H9 (cell line): ENCODE results near the gene ADA. TPM values are rescaled to one million over a fixed set of nuclear protein-coding genes. Genes with fewer than 3 reads are reported as not detected.

Experiments
- DNase-seq: peaks from one replicate; pipeline ENCODE4 v3.0.0-alpha.2; 2017
- H2AFZ ChIP-seq: one replicate; pipeline ENCODE4 v1.6.1; 2013; ENCODE audit warnings: mild to moderate bottlenecking, low read length, control low read depth, moderate library complexity
- H2AK5ac ChIP-seq: 2 replicates; pipeline ENCODE4 v1.6.1; 2013; ENCODE audit warnings: low read length, control low read depth, mixed read lengths; ENCODE audit not compliant: insufficient read length
- H2BK120ac ChIP-seq: one replicate; pipeline ENCODE4 v1.6.1; 2013; ENCODE audit warnings: low read depth, mild to moderate bottlenecking, low read length, control low read depth, inconsistent platforms; ENCODE audit not compliant: poor library complexity, severe bottlenecking
- H2BK12ac ChIP-seq: 2 replicates; pipeline ENCODE4 v1.6.1; 2013; ENCODE audit warnings: low read length, control low read depth, mixed read lengths, low read depth; ENCODE audit not compliant: insufficient read length
- H2BK15ac ChIP-seq: 2 replicates; pipeline ENCODE4 v1.6.1; 2013; ENCODE audit warnings: low read depth, low read length, control low read depth
- H2BK20ac ChIP-seq: one replicate; pipeline ENCODE4 v1.6.1; 2013; ENCODE audit warnings: low read depth, mild to moderate bottlenecking, low read length, control low read depth, inconsistent platforms; ENCODE audit not compliant: poor library complexity, severe bottlenecking
- H2BK5ac ChIP-seq: 2 replicates; pipeline ENCODE4 v1.6.1; 2013; ENCODE audit warnings: low read length, control low read depth, mixed read lengths; ENCODE audit not compliant: insufficient read length
- H3K14ac ChIP-seq: 2 replicates; pipeline ENCODE4 v1.6.1; 2013; ENCODE audit warnings: low read length, control low read depth; ENCODE audit not compliant: insufficient read depth
- H3K18ac ChIP-seq: 2 replicates; pipeline ENCODE4 v1.6.1; 2013; ENCODE audit warnings: low read depth, mild to moderate bottlenecking, mixed read lengths, low read length, control low read depth; ENCODE audit not compliant: insufficient read length
- H3K23ac ChIP-seq: 2 replicates; pipeline ENCODE4 v1.6.1; 2013; ENCODE audit warnings: low read length, control low read depth, mixed read lengths, low read depth; ENCODE audit not compliant: insufficient read length
- H3K23me2 ChIP-seq: 2 replicates; pipeline ENCODE4 v1.6.1; 2013; ENCODE audit warnings: low read depth, mild to moderate bottlenecking, mixed read lengths, low read length, control low read depth; ENCODE audit not compliant: insufficient read length, poor library complexity, severe bottlenecking
- H3K27ac ChIP-seq: 2 replicates; pipeline ENCODE4 v1.5.1; 2013; ENCODE audit warnings: low read length, control low read depth, mixed read lengths, low read depth; ENCODE audit not compliant: insufficient read length
- H3K27me3 ChIP-seq: 2 replicates; pipeline ENCODE4 v1.6.1; 2013; ENCODE audit warnings: low read length, control low read depth, inconsistent platforms; ENCODE audit not compliant: insufficient read depth
- H3K4ac ChIP-seq: 2 replicates; pipeline ENCODE4 v1.6.1; 2013; ENCODE audit warnings: low read depth, mild to moderate bottlenecking, control low read depth, inconsistent platforms, low read length, moderate library complexity
- H3K4me1 ChIP-seq: 2 replicates; pipeline ENCODE4 v1.6.1; 2013; ENCODE audit warnings: low read length, control low read depth, inconsistent platforms; ENCODE audit not compliant: insufficient read depth
- H3K4me2 ChIP-seq: 2 replicates; pipeline ENCODE4 v1.6.1; 2013; ENCODE audit warnings: low read length, control low read depth, mixed read lengths; ENCODE audit not compliant: insufficient read length, insufficient read depth
- H3K56ac ChIP-seq: 2 replicates; pipeline ENCODE4 v1.6.1; 2013; ENCODE audit warnings: low read depth, mild to moderate bottlenecking, mixed read lengths, low read length, control low read depth; ENCODE audit not compliant: insufficient read length
- H3K79me1 ChIP-seq: 2 replicates; pipeline ENCODE4 v1.6.1; 2013; ENCODE audit warnings: low read depth, mild to moderate bottlenecking, moderate library complexity, low read length, control low read depth, inconsistent platforms; ENCODE audit not compliant: insufficient read depth, poor library complexity, severe bottlenecking
- H3K79me2 ChIP-seq: 2 replicates; pipeline ENCODE4 v1.6.1; 2013; ENCODE audit warnings: low read length, control low read depth, inconsistent platforms; ENCODE audit not compliant: insufficient read depth
- H3K9ac ChIP-seq: 2 replicates; pipeline ENCODE4 v1.6.1; 2013; ENCODE audit warnings: low read length, control low read depth, mixed read lengths; ENCODE audit not compliant: insufficient read length; ENCODE audit errors: extremely low read depth
- H3K9me3 ChIP-seq: one replicate; pipeline ENCODE4 v1.6.1; 2013; ENCODE audit warnings: low read depth, low read length, inconsistent platforms; ENCODE audit not compliant: control insufficient read depth
- H3T11ph ChIP-seq: one replicate; pipeline ENCODE4 v1.6.1; 2013; ENCODE audit warnings: mild to moderate bottlenecking, low read length, control low read depth, inconsistent platforms
- H4K20me1 ChIP-seq: one replicate; pipeline ENCODE4 v1.6.1; 2013; ENCODE audit not compliant: control insufficient read depth, insufficient read length, insufficient read depth
- H4K5ac ChIP-seq: 2 replicates; pipeline ENCODE4 v1.6.1; 2013; ENCODE audit warnings: low read depth, mild to moderate bottlenecking, mixed read lengths, low read length, control low read depth; ENCODE audit not compliant: insufficient read length
- H4K8ac ChIP-seq: replicated peaks from 2 replicates; pipeline ENCODE4 v1.6.1; 2013; ENCODE audit warnings: low read length, control low read depth, mixed read lengths, low read depth; ENCODE audit not compliant: insufficient read length
- H4K91ac ChIP-seq: 2 replicates; pipeline ENCODE4 v1.6.1; 2013; ENCODE audit warnings: low read depth, mild to moderate bottlenecking, moderate library complexity, mixed read lengths, low read length, control low read depth; ENCODE audit not compliant: insufficient read length
- H3K27ac Mint-ChIP-seq, 3 experiments: 2 replicates in 2 of 3; 3 replicates in 1 of 3; pipeline ENCODE4 v1.8.0; 2020 to 2021; ENCODE audit warnings: mixed read lengths in 3 of 3, mild to moderate bottlenecking in 1 of 3, moderate library complexity in 1 of 3
- H3K27me3 Mint-ChIP-seq: 2 replicates; pipeline ENCODE4 v1.8.0; 2021; ENCODE audit warnings: low read depth, mild to moderate bottlenecking, moderate library complexity, mixed read lengths
- H3K36me3 Mint-ChIP-seq, 3 experiments: 2 replicates in 2 of 3; 3 replicates in 1 of 3; pipeline ENCODE4 v1.8.0; 2020 to 2021; ENCODE audit warnings: low read depth in 3 of 3, mixed read lengths in 3 of 3; ENCODE audit not compliant: insufficient read depth in 1 of 3
- H3K4me1 Mint-ChIP-seq, 2 experiments: 2 replicates each; pipeline ENCODE4 v1.8.0; 2020; ENCODE audit warnings: mixed read lengths in 2 of 2
- H3K4me3 Mint-ChIP-seq, 2 experiments: 2 replicates in 1 of 2; 3 replicates in 1 of 2; pipeline ENCODE4 v1.8.0; 2020 to 2021; ENCODE audit warnings: mild to moderate bottlenecking in 2 of 2, mixed read lengths in 2 of 2, moderate library complexity in 1 of 2
- H3K9me3 Mint-ChIP-seq, 2 experiments: 2 replicates in 1 of 2; 3 replicates in 1 of 2; pipeline ENCODE4 v1.8.0; 2020; ENCODE audit warnings: mild to moderate bottlenecking in 2 of 2, mixed read lengths in 2 of 2, moderate library complexity in 1 of 2
- WGBS: extraction: QIAGEN DNeasy Blood & Tissue Kit; methylation state at CpG from one replicate; pipeline ENCODE4 v1.1.7; 2013; ENCODE audit warnings: missing lambda C conversion rate, low lambda C conversion rate, mixed read lengths; ENCODE audit not compliant: insufficient read length; ENCODE audit errors: extremely low coverage; 5-methylcytosine and 5-hydroxymethylcytosine counted together
- total RNA-seq: library from RNA; stranded (reverse); gene quantifications from 2 replicates; pipeline ENCODE4 v1.2.1, GENCODE V29; 2021
- TF ChIP-seq, protein P1 (sequence below): fragments of 200-600 bp; sonication (generic); conservative IDR thresholded peaks from 3 replicates; pipeline ENCODE4 v1.8.0; 2021; ENCODE audit warnings: antibody characterized with exemption, mild to moderate bottlenecking

Gene ADA
- total RNA-seq, 1 experiment from 2014 or later = 22.0 TPM

DNA sequence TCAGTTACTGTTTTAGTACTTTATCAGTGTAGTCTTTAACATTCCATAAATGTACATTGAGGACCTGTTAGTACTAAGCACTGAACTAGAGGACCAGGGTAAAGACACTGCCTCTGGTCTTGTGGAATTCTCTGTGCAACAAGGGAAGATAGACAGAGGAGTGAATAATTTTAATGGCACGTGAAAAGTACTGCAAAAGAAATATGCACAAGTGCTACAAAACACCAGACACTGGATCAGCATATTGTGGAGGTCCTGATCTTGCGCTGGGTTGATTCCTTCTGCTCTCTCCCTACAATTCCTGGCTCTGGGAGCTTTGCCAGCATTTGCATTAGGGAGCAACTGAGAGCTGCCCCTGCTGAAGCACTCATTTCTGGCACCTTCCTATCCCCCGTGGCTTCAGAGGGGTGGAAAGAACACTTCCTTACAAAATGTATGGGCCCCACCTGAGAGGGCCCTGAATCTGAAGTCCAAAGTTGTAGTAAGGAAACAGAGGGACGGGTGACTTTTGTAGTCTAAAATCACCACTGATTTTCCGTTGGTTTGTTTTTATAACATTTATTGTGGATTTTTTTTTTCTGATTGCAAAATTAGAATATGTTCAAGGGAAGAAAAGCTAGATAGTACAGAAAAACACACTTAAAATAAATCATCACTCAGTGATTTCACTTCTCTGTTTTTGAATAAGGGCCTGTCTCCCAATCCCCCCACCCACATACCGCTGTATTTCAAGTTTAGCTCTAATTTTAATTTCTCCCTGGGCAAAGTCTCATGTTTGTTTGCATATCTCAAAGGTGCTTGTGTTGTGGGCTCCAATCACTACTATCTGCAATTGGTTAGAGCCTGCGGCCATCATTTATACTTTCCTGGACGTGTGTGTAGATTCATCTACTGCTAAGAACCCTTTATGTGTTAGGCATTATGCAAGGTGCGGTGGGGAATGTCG, 64.2 kb downstream of the ADA start:
- Histone ChIP-seq H4K5ac (no peak overlapping the region), H2BK20ac (no peak overlapping the region), H2BK15ac (no peak overlapping the region), H3K9me3 (no peaks in the 10 kb centered on the region), H2BK5ac (no peak overlapping the region), H2BK12ac (no peak overlapping the region), H3K79me2 (no peaks in the 10 kb centered on the region), H3K27ac (no peak overlapping the region), H3K14ac (no peak overlapping the region), H2AK5ac (no peak overlapping the region), H3K23ac (no peak overlapping the region), H3T11ph (no peak overlapping the region), H3K9ac (no peak overlapping the region), H3K4me2 (no peak overlapping the region), H3K18ac (no peak overlapping the region), H3K23me2 (no peaks in the 10 kb centered on the region), H4K20me1 (no peaks in the 10 kb centered on the region), H2AFZ (no peak overlapping the region), H3K79me1 (no peaks in the 10 kb centered on the region), H2BK120ac (no peak overlapping the region), H3K27me3 (no peaks in the 10 kb centered on the region), H3K4ac (no peak overlapping the region), H4K8ac (no peak overlapping the region), H3K4me1 (peaks cover 13% of the 10 kb centered on the region; the same call in 1 of the 2 replicates), H4K91ac (no peak overlapping the region), H3K56ac (no peak overlapping the region)
- Mint-ChIP-seq H3K36me3 (peaks cover 0 to 7% (median 4%) of the 10 kb centered on the region in 3 experiments; a peak in 3 of 7 replicates), H3K9me3 (no peaks in the 10 kb centered on the region), H3K4me1 (peaks cover 34 to 38% of the 10 kb centered on the region in 2 experiments), H3K27me3 (no peaks in the 10 kb centered on the region), H3K4me3 (no peak overlapping the region), H3K27ac (no peak overlapping the region)
- DNase-seq = no peak
- TF ChIP-seq, protein P1, sequence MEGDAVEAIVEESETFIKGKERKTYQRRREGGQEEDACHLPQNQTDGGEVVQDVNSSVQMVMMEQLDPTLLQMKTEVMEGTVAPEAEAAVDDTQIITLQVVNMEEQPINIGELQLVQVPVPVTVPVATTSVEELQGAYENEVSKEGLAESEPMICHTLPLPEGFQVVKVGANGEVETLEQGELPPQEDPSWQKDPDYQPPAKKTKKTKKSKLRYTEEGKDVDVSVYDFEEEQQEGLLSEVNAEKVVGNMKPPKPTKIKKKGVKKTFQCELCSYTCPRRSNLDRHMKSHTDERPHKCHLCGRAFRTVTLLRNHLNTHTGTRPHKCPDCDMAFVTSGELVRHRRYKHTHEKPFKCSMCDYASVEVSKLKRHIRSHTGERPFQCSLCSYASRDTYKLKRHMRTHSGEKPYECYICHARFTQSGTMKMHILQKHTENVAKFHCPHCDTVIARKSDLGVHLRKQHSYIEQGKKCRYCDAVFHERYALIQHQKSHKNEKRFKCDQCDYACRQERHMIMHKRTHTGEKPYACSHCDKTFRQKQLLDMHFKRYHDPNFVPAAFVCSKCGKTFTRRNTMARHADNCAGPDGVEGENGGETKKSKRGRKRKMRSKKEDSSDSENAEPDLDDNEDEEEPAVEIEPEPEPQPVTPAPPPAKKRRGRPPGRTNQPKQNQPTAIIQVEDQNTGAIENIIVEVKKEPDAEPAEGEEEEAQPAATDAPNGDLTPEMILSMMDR = no peak
- WGBS = no CpG with 5 or more reads among the region's 10 CpGs
